ENCODE data around the gene MTA1. TPM values are rescaled to one million over a fixed set of nuclear protein-coding genes. Genes with fewer than 3 reads are reported as not detected.

Gene MTA1
- total RNA-seq, 1 donor from 2014 or later: 118 TPM

- Histone ChIP-seq H3K27ac (no peak overlapping the region), H3K27me3 (no peaks in the 10 kb centered on the region), H3K9me3 (no peaks in the 10 kb centered on the region), H3K4me3 (no peak overlapping the region), H3K4me1 (no peaks in the 10 kb centered on the region), H3K36me3 (no peaks in the 10 kb centered on the region)
- no peak for TF ChIP-seq CTCF (IDR thresholded peaks at IDR 0.05)
- intact Hi-C loops (cut with DNase I): no loop called here
- DNase-seq (ENCODE audit: low spot score in 2 of 2): no peak
These were observed 87.6 kb downstream of the MTA1 start for GRCh38 chr14:105507247-105507646.

- Histone ChIP-seq H3K9me3 (no peaks in the 10 kb centered on the region), H3K27ac (no peak overlapping the region), H3K36me3 (no peaks in the 10 kb centered on the region), H3K27me3 (no peaks in the 10 kb centered on the region), H3K4me3 (no peak overlapping the region), H3K4me1 (no peaks in the 10 kb centered on the region)
- TF ChIP-seq CTCF (IDR thresholded peaks at IDR 0.05): no peak
- intact Hi-C loops (cut with DNase I): no loop called here
- no peak for DNase-seq (ENCODE audit: low spot score in 2 of 2)
These were observed 88.4 kb downstream of the MTA1 start for GRCh38 chr14:105508069-105508468.

- intact Hi-C loops (cut with DNase I): no loop called here
- DNase-seq (ENCODE audit: low spot score in 2 of 2): no peak
- Histone ChIP-seq H3K9me3 (no peaks in the 10 kb centered on the region), H3K27me3 (no peaks in the 10 kb centered on the region), H3K4me3 (no peak overlapping the region), H3K4me1 (no peaks in the 10 kb centered on the region), H3K36me3 (no peaks in the 10 kb centered on the region), H3K27ac (no peak overlapping the region)
- TF ChIP-seq CTCF (IDR thresholded peaks at IDR 0.05): no peak
These were observed 89.0 kb downstream of the MTA1 start for GRCh38 chr14:105508601-105509000.

- Histone ChIP-seq H3K27me3 (no peaks in the 10 kb centered on the region), H3K27ac (no peak overlapping the region), H3K9me3 (no peaks in the 10 kb centered on the region), H3K36me3 (no peaks in the 10 kb centered on the region), H3K4me1 (no peaks in the 10 kb centered on the region), H3K4me3 (no peak overlapping the region)
- TF ChIP-seq CTCF (IDR thresholded peaks at IDR 0.05): no peak
- intact Hi-C loops (cut with DNase I): no loop called here
- DNase-seq (ENCODE audit: low spot score in 2 of 2): no peak
These were observed 97.5 kb downstream of the MTA1 start for GRCh38 chr14:105517096-105517495.

GRCh38 chr14:105519946-105520698 is 100.5 kb downstream of the MTA1 start:
- intact Hi-C loops (cut with DNase I): no loop called here
- no peak for DNase-seq (ENCODE audit: low spot score in 2 of 2)

More at GRCh38 chr14:105519946-105520698, 100.5 kb downstream of the MTA1 start:
- Histone ChIP-seq H3K9me3 (no peaks in the 10 kb centered on the region), H3K4me3 (no peak overlapping the region), H3K27ac (no peak overlapping the region), H3K27me3 (no peaks in the 10 kb centered on the region), H3K4me1 (no peaks in the 10 kb centered on the region), H3K36me3 (no peaks in the 10 kb centered on the region)
- TF ChIP-seq CTCF (IDR thresholded peaks at IDR 0.05): no peak

Other genes with a start within 250 kb of the MTA1 start
- gene NUDT14, start 238.5 kb upstream of the MTA1 start, total RNA-seq: 1.5 TPM
- gene BTBD6, start 171.3 kb upstream of the MTA1 start, total RNA-seq: 80.1 TPM
- gene BRF1, start 118.8 kb upstream of the MTA1 start, total RNA-seq: 60.9 TPM
- gene PACS2, start 105.1 kb upstream of the MTA1 start, total RNA-seq: 153 TPM
- not detected for gene TEX22, start 21.3 kb upstream of the MTA1 start, total RNA-seq
- gene CRIP2, start 55.0 kb downstream of the MTA1 start, total RNA-seq: 665 TPM
- 106 TPM for gene CRIP1, start 67.1 kb downstream of the MTA1 start, total RNA-seq
- gene TEDC1, start 71.4 kb downstream of the MTA1 start, total RNA-seq: 12.7 TPM
- 34.6 TPM for gene TMEM121, start 106.8 kb downstream of the MTA1 start, total RNA-seq